ENCODE results near the gene RICTOR. TPM values are rescaled to one million over a fixed set of nuclear protein-coding genes. Genes with fewer than 3 reads are reported as not detected.

RICTOR gene, protein sequence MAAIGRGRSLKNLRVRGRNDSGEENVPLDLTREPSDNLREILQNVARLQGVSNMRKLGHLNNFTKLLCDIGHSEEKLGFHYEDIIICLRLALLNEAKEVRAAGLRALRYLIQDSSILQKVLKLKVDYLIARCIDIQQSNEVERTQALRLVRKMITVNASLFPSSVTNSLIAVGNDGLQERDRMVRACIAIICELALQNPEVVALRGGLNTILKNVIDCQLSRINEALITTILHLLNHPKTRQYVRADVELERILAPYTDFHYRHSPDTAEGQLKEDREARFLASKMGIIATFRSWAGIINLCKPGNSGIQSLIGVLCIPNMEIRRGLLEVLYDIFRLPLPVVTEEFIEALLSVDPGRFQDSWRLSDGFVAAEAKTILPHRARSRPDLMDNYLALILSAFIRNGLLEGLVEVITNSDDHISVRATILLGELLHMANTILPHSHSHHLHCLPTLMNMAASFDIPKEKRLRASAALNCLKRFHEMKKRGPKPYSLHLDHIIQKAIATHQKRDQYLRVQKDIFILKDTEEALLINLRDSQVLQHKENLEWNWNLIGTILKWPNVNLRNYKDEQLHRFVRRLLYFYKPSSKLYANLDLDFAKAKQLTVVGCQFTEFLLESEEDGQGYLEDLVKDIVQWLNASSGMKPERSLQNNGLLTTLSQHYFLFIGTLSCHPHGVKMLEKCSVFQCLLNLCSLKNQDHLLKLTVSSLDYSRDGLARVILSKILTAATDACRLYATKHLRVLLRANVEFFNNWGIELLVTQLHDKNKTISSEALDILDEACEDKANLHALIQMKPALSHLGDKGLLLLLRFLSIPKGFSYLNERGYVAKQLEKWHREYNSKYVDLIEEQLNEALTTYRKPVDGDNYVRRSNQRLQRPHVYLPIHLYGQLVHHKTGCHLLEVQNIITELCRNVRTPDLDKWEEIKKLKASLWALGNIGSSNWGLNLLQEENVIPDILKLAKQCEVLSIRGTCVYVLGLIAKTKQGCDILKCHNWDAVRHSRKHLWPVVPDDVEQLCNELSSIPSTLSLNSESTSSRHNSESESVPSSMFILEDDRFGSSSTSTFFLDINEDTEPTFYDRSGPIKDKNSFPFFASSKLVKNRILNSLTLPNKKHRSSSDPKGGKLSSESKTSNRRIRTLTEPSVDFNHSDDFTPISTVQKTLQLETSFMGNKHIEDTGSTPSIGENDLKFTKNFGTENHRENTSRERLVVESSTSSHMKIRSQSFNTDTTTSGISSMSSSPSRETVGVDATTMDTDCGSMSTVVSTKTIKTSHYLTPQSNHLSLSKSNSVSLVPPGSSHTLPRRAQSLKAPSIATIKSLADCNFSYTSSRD (N-terminal part only)
- total RNA-seq: 87.3 TPM

DNA sequence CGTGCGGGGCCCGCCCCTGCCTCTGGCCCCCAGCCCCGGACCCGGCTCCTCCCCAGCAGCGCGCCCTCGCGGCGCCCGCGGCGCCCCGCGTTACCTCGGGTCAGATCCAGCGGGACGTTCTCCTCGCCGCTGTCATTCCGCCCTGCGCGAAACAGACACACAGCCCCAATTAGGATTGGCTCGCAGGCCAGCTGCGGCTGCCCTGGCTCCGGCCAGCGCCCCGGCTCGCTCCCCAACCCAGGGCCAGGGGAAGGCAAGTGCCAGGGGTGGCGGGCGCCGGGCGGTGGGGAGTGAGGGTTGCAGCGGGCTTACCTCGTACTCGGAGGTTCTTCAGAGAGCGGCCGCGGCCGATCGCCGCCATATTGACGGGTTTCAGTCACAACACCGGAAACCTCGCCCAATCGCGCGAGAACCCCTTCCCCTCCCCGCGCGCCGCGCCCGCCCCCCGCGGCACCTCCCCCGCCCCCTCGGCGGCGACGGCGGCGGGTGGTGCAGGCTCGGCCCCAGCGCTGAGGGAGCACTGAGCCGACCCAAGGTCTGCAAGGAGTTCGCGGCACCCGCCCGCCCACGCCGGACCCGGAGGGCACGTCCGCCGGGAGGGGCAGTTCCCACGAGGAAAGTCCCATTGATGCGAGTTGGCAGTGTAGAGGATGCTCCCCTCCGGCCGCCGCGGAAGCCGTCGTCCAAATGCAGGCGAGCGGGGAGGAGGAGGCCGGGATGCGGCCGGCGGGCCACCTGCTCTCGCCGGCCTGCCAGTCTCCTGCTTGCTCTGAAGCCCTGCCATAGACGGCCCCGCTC, at the start of gene RICTOR:
Gene RICTOR (minus strand): TSS at position 383 of the 798 bp plus-strand sequence. CDS start 22 bp downstream, at position 361.
- peak; percentile 88 for DNase-seq

GRCh38 chr5:39121922-39122321, 47.7 kb upstream of the RICTOR start:
- DNase-seq: no peak

DNA sequence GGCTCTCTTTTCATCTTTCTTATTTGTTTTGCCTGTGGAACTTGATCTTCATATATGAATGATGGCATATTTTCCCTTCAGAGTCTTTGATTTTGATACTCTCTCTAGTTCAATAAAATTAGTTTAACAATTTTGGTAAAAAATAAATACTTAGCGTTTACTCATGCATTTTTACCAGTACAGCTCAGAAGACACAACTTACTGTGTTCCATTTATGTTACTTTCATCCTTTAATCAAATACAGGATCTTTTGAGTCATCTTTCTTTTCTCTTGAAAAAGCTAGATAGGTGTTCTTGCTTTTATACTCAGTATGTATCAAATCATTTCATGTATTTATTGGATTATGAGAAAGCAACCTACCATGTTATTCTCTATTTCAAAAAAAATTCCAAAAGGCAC, 47.1 kb upstream of the RICTOR start:
- DNase-seq: no peak

DNA sequence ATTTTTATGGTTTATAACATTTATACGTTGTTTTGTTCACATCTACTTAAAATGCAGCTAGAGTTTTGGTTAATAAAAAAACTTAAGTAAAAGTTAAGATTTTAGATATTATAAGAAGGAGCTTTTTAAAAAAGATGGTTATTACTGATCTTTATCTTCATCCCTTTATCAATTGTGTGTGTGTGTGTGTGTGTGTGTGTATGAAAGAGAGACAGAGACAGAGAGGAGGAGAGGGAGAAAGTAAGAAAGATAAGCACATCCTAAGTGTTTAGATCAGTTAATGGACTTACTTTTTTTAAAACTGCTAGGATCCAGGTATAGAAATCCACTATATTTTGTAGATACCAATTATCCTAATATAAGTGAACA, 45.8 kb upstream of the RICTOR start:
- DNase-seq: no peak

DNA sequence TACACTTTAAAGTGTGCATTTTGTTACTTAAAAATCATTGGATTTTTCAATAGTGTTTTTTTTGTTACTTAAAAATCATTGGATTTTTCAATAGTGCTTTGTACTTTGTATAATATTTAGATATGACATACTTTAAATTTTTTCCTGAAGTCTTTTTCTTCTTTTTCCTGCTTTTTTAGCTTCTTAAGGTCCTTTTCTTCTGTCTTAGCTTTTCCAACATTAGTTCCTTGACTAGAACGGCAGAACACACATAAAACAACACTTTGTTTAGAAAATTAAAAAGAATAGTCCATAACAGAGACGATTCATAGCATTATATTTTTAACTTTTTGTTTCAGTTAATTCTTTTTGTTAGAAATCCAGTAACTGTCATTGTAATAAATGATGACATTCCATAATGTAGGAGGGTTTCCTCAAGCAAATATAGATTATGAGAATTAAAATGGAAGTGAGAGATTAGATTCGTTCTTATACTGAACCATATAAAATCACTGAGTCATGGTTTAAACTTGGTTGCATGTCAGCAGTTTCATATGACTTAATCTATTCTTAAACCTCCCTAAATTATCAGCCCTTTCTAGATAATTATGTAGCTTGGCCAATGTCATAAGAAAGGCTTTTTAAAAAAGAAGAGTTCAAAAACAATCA, 45.3 kb upstream of the RICTOR start:
- DNase-seq: no peak

- no peak for DNase-seq
Observed at GRCh38 chr5:39118638-39119037, 44.4 kb upstream of the RICTOR start.

DNA sequence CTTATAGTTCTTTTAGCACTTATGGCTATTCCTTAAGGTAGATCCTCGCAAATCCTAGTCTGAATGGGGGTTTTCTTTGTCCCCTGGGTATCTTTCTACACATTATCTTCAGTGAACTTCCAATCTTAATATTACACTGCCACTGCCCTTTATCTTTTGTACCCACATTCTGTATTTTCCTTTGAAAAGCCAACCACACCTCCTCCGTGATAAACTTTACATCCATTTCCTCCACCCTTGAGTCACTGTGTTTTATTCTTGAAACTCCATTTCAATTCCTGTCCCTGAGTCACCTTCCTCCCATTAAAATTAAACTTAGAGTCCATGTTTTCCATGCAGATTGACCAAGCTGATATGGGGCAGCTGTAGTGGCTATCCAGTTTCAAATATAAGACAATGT, 43.2 kb upstream of the RICTOR start:
- no peak for DNase-seq

DNA sequence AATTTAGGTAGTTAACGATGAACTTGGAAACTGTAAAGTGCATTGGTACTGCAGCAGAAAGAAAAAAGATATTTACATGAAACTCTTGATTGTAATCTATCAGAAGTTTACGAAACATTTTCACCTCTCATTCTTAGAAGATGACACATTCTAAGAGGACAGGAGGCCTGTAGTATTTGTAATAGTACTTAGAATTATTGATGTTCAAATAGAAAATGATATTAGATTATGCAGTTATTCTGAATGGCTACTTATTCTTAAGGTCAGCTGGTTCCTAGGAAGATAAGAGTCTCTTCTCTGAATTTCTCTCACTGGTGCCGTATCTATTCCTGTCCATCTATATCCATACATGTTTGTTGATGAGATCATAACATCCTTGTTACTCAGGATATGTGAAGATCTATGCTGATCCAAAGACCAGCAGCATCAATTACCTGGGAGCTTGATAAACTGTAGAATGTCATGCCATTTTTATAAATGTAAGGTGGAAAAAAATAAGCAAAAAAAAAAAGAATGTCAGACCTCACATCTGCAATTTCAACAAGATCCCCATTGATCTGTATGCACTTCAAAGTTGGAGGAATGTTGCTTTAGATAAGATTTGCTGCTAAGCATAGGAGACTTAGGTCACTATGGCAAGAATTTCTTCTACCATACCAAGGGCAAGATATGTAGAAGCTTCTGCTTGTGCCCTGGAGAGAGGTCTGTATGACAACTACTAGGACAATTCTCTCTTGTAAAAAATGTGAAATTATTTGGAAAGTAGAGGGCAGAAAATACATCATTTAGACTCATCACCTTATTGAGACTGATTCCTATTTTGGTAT, 42.4 kb upstream of the RICTOR start:
- DNase-seq: no peak

DNA sequence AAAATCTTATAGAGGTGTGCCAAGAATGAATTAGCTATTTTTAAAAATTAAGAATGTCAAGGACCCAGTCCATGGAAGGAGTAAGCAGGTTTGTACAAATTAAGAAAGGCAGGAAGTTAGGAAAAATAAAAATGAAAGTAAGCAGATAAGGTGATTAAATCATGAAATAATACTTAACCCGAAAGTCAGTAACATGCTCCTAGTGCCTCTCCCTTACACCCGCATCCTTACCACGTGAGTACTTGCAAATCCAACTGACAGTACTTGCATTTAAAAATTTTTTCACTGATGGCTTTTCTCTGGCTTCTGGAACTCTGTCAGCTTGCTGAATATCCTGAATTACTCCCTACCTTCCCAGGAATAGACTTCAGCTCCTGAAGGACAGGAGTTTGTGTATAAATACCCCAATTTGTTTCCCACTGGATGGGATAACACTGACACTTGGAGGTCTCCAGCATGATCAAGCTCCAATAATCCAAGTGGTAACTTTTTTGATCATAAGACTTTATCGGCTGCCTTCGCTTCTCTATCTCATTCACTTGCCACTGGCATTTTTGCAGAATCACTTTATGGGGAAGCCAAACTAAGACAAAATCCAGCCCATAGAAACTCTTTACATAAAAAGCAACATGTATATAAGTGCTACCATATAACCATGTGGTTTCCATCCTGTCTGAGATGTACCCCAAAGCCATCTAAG, 41.6 kb upstream of the RICTOR start:
- no peak for DNase-seq

GRCh38 chr5:39114155-39114554, 40.0 kb upstream of the RICTOR start:
- no peak for DNase-seq

DNA sequence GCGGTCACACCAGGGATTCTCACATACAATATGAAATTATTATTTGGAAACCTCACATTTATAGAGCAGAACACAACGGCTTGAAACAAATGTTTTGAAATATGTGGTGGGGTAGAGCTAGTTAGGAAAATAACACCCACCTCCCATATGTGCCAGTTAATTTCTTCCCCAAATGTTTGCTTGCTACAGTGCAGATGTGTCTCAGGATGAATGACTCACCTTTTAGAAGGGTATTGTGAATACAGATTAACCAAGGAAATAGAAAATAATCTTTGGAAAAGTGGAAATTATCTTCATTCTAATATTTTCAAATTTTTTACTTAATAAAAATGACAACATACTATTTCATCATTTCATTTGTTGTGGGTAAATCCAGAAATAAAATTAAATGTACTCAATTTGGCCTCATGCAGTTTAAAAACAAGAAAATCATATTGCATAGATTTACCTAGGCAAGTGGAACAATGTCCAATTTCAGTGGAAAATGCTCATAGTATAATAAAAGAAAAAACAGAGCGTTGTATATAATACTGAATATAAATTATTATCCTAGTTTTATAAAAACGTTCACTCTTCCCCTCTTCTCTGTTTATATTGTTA, 39.3 kb upstream of the RICTOR start:
- DNase-seq: no peak

DNA sequence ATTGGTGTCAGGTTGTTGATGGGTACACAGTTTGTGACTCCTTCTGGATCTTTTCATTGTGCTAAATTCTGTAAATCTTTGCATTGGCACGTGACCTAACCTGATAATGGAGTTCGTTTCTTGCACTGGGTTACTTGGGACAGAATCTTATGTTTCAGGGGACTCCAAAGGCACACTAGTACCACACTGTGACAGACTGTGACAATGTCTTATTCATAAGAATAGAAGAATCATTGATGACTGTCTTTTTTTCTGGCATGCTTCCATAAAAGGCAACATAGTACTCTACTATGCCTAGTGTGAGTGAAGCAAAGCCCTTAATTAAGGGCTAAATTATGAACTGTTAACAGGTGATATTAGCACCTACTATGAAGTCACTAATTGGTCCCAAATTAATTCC, 35.4 kb upstream of the RICTOR start:
- no peak for DNase-seq

GRCh38 chr5:39108987-39109386, 34.8 kb upstream of the RICTOR start:
- no peak for DNase-seq

- DNase-seq: no peak
Observed at GRCh38 chr5:39107350-39107749, 33.2 kb upstream of the RICTOR start.

GRCh38 chr5:39106322-39106721, 32.1 kb upstream of the RICTOR start:
- DNase-seq: no peak

- no peak for DNase-seq
Observed at GRCh38 chr5:39104221-39104620, 30.0 kb upstream of the RICTOR start.

GRCh38 chr5:39102684-39103155, 28.5 kb upstream of the RICTOR start:
- DNase-seq: no peak

DNA sequence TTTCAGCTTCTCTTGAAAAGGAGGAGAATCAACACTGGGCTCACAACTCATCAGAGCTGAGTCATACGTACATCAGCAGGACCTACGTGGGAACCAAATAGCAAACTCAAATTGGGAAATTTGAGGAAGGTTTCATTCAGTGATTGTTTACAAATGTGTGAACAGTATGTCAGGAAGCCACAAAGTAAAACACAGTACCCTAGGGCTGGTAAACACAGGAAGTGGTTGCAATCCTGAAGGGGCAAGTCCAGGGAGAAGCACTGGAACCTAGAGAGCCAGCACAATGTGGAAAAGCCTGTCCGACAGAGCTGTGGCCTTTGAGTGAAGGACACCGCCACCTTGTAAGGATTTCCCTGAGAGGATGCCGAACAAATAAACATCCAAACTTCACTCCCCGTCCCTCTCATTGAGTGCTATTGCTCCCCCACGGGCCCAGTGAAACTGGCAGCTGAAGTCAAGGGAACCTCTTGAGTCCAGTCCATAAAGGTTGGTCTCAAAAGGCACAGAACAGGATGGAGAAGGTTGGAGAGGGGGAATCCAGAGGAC, 26.7 kb upstream of the RICTOR start:
- DNase-seq: no peak

Data from occipital lobe (tissue), 2 donors.